Neural progenitor cell (in vitro differentiated cells): ENCODE measurements around the gene RAB1B.

Experiments used
- CTCF ChIP-seq: fragments of 200-600 bp; sonication (generic); IDR thresholded peaks from 2 replicates; pipeline ENCODE4 v1.5.1; 2017; ENCODE audit warnings: antibody characterized with exemption, mild to moderate bottlenecking
- EZH2 ChIP-seq: fragments of 200-600 bp; sonication (generic); IDR thresholded peaks from 2 replicates; pipeline ENCODE4 v1.6.1; 2017; ENCODE audit warnings: antibody characterized with exemption, mild to moderate bottlenecking, moderate library complexity
- EZH2phosphoT487 ChIP-seq: fragments of 200-600 bp; sonication (generic); IDR thresholded peaks from 2 replicates; pipeline ENCODE4 v1.6.1; 2017; ENCODE audit warnings: antibody characterized with exemption

- TF ChIP-seq EZH2phosphoT487 (no peak), CTCF (no peak), EZH2 (no peak)
Measured at GRCh38 chr11:66280428-66280827, 12.0 kb downstream of the RAB1B start.
